Gastroesophageal sphincter (tissue), 3 donors: ENCODE measurements around the gene PREP.

Experiments used
- EP300 ChIP-seq: sonication (generic); formaldehyde crosslinking; IDR thresholded peaks from one replicate; pipeline ENCODE4 v1.6.1; 2017; ENCODE audit warnings: antibody characterized with exemption, mild to moderate bottlenecking
- POLR2A ChIP-seq, 2 donors: fragments of 450-650 bp; IDR thresholded peaks; one replicate each; pipeline ENCODE4 v1.6.1; 2017; ENCODE audit warnings: antibody characterized with exemption in 2 of 2, mild to moderate bottlenecking in 2 of 2, moderate library complexity in 1 of 2
- POLR2AphosphoS5 ChIP-seq: sonication (generic); formaldehyde crosslinking; IDR thresholded peaks from one replicate; pipeline ENCODE4 v1.6.1; 2017; ENCODE audit warnings: antibody characterized with exemption
- TF ChIP-seq, protein P1 (sequence below), 4 experiments: fragments of 200-600 bp in 2 of 4; fragments of 450-650 bp in 2 of 4; sonication (generic) in 1 of 4; IDR thresholded peaks; one replicate each; pipeline ENCODE4 v1.5.1; 2017 to 2019; ENCODE audit warnings: antibody characterized with exemption in 4 of 4, mild to moderate bottlenecking in 2 of 4, moderate library complexity in 2 of 4

- TF ChIP-seq POLR2AphosphoS5 (no peak), POLR2A (IDR thresholded peaks at IDR 0.05) (no peak), EP300 (no peak)
- TF ChIP-seq, protein P1, sequence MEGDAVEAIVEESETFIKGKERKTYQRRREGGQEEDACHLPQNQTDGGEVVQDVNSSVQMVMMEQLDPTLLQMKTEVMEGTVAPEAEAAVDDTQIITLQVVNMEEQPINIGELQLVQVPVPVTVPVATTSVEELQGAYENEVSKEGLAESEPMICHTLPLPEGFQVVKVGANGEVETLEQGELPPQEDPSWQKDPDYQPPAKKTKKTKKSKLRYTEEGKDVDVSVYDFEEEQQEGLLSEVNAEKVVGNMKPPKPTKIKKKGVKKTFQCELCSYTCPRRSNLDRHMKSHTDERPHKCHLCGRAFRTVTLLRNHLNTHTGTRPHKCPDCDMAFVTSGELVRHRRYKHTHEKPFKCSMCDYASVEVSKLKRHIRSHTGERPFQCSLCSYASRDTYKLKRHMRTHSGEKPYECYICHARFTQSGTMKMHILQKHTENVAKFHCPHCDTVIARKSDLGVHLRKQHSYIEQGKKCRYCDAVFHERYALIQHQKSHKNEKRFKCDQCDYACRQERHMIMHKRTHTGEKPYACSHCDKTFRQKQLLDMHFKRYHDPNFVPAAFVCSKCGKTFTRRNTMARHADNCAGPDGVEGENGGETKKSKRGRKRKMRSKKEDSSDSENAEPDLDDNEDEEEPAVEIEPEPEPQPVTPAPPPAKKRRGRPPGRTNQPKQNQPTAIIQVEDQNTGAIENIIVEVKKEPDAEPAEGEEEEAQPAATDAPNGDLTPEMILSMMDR (IDR thresholded peaks at IDR 0.05) = no peak
These were observed 151.2 kb downstream of the PREP start for GRCh38 chr6:105251689-105252088.
